ENCODE results near the gene GLCCI1. TPM values are rescaled to one million over a fixed set of nuclear protein-coding genes. Genes with fewer than 3 reads are reported as not detected.
"Not testable (repeated sequence)": the region's sequence is repeated elsewhere in the genome, so short reads cannot be mapped to it uniquely, and the experiment has no call there.

The GLCCI1 gene
- total RNA-seq, 1 donor from 2014 or later: 8.6 TPM

DNA sequence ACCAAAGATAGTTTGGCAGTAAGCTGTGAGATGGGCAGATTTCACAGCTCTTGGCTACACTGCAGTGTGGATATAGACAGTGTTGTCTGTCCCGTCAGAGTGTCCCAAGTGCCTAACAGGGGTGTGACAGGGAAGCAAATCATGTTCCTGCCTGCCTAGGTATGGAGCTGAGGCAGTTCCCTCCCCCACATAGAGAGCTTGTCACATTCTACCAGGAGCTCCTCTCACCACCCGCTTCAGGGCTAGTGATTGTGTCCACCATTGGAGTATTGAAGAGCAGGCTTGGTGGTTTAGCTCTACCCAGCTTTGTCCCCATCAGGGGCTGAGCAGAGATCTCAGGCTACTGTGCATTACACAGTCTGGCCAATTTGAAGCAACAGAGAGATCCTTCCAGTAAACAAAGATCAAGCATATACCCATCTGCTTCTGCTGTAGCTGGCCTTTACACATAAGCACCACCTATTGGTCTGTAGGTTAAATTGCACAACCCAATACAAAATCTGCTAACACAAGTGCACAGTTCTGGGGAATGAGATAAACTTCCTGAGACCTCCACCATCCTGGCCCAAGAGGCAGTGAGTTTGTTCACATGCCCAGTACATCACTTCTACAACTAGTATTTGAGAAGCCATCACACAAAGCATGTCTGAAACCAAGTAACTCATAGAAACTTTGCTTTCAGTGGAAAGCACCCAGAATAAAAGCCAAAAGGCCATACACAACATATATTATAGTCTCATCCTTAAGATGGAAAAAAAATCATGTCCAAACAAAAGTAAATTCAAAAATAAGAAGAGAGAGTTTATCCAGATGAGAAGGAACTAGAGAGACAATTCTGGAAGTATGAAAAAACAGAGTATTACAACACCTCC, 67.3 kb downstream of the GLCCI1 start:
- DNase-seq: no peak
- peak; percentile 40 for ATAC-seq
- intact Hi-C loops (cut with micrococcal nuclease): no loop called here

DNA sequence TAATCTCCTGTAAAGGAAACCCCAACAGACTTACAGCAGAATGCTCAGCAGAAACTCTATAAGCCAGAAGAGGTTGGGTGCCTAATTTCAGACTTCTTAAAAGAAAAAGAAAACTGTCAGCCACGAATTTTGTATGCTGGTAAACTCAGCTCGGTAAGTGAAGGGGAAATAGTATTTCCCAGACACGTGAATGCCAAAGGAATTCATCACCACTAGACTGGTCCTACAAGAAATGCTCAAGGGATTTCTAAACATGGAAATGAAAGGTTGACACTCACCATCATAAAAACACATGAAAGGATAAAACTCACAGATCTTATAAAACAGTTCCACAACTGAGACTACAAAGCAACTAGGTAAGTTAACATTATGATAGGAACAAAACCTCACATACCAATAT, 68.6 kb downstream of the GLCCI1 start:
- ATAC-seq: no peak
- no peak for DNase-seq
- intact Hi-C loops (cut with micrococcal nuclease): no loop called here

DNA sequence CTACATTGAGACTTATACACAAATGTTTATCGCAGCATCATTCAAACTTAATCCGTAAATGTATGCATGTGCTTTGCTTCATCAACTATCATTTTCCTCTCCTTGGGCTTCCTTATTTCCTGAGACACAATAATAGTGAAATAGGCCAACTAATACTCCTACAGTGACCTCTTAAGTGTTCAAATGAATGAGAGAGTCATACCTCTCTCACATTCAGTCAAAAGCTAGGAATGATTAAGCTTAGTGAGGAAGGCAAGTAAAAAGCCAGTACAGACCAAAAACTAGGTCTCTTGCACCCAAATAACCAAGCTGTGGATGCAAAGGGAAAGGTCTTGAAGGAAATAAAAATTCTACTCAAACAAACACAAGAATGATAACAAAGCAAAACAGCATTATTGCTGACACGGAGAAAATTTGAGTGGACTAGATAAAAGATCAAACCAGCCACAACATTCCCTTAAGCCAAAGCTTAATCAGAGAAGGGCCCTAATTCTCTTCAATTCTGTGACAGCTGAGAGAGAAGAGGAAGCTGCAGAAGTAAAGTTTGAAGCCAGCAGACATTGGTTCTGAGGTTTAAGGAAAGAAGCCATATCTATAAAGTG, 72.3 kb downstream of the GLCCI1 start:
- intact Hi-C loops (cut with micrococcal nuclease): no loop called here
- ATAC-seq: no peak
- DNase-seq: no peak

DNA sequence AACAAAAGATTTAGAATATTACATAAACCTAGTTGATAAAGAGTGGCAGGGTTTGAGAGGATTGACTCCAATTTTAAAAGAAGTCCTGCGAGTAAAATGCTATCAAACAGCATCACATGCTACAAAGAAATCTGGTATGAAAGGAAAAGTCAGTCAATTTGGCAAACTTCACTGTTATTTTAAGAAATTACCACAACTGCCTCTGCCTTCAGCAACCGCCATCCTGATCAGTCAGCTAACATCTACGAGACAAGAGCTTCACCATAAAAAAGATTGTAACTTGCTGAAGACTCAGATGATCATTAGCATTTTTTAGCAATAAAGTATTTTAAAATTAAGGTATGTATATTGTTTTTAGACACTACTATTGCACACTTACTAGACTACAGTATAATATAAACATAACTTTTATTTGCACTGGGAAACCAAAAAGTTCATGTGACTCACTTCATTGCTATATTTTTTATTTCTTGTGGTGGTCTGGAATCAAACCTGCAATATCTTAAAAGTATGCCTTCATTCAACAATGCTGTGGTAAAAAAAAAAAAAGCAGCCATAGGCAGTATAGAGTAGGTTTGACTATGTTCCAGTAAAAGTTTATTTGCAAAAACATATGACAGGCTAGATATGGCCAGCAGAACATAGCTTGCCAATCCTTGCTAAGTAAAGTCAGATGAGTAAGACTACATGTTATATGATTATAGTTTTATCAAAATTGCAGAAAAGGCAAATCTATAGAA, 74.4 kb downstream of the GLCCI1 start:
- ATAC-seq (no peak), DNase-seq (no peak)
- intact Hi-C loops (cut with micrococcal nuclease): no loop called here

DNA sequence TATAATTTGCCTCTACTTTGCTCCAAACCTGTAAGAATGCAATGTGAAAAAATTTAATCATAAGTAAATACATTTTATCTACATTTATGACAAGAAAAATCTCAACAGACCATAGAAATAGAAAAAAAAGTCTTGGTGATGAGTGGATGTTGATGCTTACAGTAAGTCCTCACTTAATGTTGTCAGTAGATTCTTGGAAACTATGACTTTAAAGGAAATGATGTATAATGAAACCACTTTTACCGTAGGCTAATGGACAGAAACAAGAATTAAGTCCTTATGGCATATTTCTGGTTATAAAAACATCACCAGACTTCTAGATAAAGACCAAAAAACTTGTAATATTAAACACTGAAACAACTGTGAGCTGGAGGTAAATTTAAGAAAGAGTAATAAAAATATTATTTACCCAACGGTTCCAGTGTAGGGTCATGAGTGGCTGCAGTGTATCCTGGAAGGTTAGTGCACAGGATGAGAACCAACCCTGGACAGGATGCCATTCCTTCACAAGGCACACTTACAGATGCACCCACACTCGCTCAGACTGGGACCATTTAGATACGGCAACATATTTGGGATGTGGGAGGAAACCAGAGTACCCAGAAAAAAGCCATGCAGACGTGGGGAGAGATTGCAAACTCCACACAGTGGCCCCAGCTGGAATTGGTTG, 76.3 kb downstream of the GLCCI1 start:
- no peak for DNase-seq
- intact Hi-C loops (cut with micrococcal nuclease): no loop called here
- no peak for ATAC-seq

DNA sequence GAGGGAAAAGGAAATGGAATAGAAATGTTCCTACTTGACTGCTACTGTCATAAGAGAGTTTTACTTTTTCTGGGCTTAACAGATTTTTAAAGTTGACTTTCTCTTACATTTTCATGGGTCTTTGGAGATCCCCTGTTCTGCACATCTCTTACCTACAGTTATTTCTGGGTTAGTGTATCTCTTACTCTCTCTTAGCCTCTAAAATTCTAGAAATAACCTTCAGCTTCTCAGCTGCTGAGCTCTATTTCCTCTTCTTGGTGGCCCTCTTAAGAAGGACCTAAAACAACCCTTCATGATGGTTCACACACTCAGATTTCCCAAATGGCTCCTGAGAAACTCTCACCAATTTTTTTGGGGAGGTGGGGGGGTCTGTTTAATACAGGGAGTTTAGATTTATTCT, 79.5 kb downstream of the GLCCI1 start:
- DNase-seq; intact Hi-C loops (cut with micrococcal nuclease); ATAC-seq: not testable (repeated sequence)

DNA sequence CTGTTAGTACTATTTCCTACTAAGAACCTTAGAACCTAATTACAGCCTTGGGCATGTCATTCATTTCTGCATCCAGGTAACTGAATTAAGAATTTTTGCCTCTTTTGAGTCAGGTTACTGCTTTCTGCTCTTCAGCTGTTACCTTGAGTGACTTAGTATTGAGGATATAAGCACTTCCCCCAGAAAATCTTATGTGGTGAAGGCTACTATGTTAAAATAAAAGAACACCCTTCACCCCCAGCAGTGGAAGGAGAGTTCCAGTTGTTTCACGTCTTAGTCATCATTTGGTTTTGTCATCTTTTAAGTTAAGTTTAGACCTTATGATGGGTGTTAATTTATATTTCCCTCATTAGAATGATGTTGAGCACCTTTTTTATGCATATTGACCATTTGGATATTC, 82.8 kb downstream of the GLCCI1 start:
- ATAC-seq: no peak
- intact Hi-C loops (cut with micrococcal nuclease): no loop called here
- DNase-seq: no peak

DNA sequence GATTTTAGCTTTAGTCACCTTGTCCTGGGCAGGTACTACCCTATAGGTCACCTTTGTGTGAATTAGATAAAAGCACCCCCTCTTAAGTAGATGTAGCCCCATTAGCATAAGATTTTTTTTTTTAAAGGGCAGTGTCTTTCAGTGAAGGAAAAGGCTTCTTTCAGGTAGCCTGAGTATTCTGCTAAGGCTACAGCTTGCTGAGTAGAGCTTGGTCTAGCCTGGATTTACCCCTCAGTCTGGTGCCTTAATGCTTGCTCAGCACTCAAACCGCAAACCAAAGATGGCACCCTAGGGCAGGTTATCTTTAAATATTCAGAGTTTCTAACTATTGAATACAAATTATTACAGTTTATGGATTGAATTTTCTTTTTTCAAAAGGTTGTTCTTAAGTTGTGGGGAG, 83.4 kb downstream of the GLCCI1 start:
- DNase-seq: no peak
- intact Hi-C loops (cut with micrococcal nuclease): no loop called here
- ATAC-seq: no peak

DNA sequence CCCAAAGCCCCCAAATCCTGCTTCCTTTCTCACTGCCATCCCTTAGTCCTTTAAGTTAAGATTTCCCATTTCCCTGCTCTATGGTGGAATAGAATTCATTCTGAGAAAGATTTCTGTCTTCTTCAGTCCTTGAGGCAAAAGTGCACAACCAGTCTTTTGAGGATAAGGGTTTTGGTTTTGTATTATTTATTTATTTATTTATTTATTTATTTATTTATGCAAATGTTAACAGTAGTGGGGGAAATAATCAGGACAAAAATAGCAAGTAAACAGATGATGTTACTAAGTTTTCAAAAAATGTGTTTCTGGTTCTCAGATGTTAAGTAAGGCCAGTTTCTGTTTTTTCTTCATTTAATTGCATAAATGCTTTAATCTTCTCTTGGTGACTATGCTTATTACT, 84.2 kb downstream of the GLCCI1 start:
- intact Hi-C loops (cut with micrococcal nuclease): no loop called here
- DNase-seq: no peak
- ATAC-seq: no peak

DNA sequence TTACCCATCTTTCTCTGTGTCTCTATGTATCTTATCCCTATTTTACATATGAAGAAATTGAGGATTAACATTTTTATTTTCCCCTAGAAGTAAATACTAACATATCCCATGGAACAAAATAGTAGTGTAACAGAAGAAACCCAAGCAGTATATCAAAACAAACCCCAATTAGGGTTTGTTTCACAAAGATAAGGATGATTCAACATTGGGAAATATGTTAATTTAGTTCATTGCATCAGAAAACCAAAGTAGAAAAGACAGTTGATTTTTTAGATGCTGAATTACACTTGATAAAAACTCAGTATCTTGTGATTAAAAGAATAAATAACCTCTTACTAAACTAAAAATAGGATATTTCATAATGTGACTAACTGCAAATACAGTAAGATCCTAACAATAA, 87.8 kb downstream of the GLCCI1 start:
- no peak for DNase-seq
- ATAC-seq: no peak
- intact Hi-C loops (cut with micrococcal nuclease): no loop called here

DNA sequence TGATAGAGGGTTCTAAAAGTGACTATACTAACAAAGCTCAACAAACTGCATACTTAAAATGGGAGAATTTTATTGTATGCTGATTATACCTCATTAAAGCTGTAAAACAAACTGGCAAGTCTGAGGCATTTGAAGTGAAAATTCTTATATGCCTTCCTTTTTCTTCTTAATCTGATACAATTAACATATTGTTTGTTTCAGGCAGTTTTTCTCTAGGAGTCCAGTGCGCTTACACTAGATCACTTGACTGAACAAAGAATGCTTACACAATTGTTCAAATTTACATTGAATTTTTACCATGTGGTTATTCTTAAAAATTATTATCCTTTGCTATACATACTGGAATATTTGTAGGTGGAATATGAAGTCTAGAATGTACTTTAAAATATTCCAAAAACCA, 89.0 kb downstream of the GLCCI1 start:
- intact Hi-C loops (cut with micrococcal nuclease): no loop called here
- ATAC-seq: no peak
- no peak for DNase-seq

DNA sequence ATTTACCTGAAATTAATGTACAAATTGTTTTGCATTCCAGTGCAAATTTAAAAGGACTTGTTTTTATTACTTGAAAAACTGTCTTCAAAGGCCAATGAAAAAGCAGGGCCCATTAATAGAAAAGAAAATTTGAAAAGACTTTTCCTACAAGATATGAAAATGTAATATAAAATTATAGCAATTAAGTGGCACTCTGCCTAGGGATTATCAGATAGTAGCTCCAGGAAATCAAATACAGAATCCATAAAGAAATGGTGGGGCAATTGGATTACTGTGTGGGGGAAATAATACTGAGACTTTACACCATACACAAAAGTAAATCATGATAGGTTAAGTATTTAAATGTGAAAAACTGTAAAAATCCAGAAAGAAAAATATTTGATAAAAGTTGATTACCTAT, 89.7 kb downstream of the GLCCI1 start:
- ATAC-seq: no peak

DNA sequence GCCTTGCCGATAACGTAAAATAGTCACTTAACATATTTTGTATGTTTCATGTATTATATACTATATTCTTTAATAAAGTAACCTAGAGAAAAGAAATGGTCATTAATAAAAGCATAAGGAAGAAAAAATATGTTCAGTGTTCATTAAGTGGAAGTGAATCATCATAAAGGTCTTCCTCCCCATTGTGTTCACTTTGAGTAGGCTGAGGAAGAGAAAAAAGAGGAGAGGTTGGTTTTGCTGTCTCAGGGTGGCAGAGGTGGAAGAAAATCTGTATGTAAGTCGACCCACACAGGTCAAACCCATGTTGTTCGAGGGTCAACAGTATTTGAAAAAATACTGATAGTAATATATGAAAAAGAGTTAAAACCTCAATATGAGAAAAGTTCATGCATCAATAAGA, 90.3 kb downstream of the GLCCI1 start:
- DNase-seq: no peak
- no peak for ATAC-seq
- intact Hi-C loops (cut with micrococcal nuclease): no loop called here

More for the DNA sequence above, 89.7 kb downstream of the GLCCI1 start:
- no peak for DNase-seq
- intact Hi-C loops (cut with micrococcal nuclease): no loop called here

DNA sequence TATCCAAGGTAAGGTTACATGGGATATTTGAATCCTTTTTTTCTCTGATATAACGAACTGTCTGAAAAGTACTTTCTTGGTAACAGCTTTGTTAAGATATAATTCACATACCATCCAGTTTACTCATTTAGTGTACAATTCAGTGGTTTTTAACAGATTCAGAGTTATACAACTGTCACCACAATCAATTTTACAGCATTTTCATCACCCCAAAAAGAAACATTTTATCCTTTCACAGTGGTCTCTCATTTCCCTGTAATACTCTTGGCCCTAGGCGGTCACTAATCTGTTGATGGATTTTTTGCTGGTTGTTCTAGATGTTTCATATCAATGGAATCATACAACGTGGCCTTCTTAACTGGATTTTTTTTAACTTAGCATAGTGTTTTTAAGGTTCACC, 91.6 kb downstream of the GLCCI1 start:
- intact Hi-C loops (cut with micrococcal nuclease): no loop called here
- DNase-seq (no peak), ATAC-seq (no peak)

DNA sequence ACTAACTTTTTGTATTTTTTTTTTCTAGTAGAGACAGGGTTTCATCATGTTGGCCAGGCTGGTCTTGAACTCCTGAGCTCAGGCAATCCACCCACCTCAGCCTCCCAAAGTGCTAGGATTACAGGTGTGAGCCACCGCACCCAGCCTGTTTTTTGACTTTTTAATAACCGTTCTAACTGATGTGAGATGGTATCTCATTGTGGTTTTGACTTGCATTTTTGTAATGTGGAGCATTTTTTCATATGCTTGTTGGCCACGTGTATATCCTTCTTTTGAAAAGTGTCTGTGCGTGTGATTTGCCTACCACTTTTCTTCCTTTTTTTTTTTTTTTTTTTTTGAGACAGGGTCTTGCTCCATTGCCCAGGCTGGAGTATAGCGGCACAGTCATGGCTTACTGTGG, 94.7 kb downstream of the GLCCI1 start:
- DNase-seq; ATAC-seq; intact Hi-C loops (cut with micrococcal nuclease): not testable (repeated sequence)

DNA sequence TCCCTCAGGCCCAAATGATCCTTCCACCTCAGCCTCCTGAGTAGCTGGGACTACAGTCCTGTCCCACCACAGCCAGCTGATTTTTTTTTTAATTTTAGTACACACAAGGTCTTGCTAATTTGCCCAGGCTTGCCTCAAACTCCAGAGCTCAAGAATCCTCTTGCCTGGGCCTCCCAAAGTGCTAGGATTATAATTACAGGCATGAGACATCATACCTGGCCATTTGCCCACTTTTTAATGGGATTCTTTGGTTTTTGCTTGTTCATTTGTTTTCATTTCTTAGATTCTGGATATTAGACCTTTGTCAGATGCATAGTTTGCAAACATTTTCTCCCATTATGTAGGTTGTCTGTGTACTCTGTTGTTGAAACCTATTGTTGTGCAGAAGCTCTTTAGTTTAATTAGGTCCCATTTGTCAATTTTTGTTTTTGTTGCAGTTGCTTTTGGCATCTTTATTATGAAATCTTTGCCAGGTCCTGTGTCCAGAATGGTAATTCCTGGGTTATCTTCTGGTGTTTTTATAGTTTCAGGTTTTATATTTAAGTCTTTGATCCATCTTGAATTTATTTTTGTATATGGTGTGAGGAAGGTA, 95.2 kb downstream of the GLCCI1 start:
- no peak for ATAC-seq
- DNase-seq: no peak
- intact Hi-C loops (cut with micrococcal nuclease): no loop called here

DNA sequence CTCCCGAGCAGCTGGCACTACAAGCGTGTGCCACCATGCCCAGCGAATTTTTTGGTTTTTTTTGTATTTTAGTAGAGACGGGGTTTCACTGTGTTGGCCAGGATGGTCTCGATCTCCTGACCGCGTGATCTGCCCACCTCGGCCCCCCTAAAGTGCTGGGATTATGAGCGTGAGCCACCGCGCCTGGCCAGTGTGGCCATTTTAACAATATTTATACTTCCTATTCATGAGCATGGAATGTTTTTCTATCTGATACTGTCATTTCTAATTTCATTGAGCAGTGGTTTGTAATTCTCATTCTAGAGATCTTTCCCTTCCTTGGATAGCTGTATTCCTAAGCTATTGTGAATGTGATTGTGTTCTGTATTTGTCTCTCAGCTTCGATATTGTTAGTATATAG, 96.2 kb downstream of the GLCCI1 start:
- intact Hi-C loops (cut with micrococcal nuclease): no loop called here
- ATAC-seq (no peak), DNase-seq (no peak)

DNA sequence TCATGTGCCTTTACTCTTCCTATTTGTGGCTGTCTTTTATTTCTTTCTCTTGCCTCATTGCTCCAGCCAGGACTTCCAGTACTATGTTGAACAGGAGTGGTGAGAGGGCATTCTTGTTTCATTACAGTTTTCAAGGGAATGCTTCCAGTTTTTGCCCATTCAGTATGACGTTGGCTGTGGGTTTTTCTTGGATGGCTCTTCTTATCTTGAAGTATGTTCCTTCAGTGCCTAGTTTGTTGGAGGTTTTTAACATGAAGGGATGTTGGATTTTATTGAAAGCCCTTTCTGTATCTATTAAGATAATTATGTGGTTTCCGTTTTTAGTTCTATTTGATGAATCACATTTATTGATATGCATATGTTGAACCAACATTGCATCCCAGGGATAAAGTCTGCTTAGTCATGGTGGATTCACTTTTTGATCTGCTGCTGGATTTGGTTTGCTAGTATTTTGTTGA, 96.8 kb downstream of the GLCCI1 start:
- ATAC-seq (no peak), DNase-seq (no peak)
- intact Hi-C loops (cut with micrococcal nuclease): no loop called here

All from left ventricle myocardium superior (tissue), 1 donor.